HepG2 (cell line): Measurements from ENCODE around the gene DNAJC10.

Source experiments
- ARID2 ChIP-seq: sonication (generic); formaldehyde crosslinking; IDR thresholded peaks from 2 replicates; pipeline ENCODE4 v1.8.1; 2022; ENCODE audit warnings: mild to moderate bottlenecking, missing genetic modification reagents, borderline replicate concordance
- BCLAF1 ChIP-seq: fragments of 450-650 bp; IDR thresholded peaks from 2 replicates; pipeline ENCODE4 v1.6.1; 2017; ENCODE audit warnings: mild to moderate bottlenecking
- CHD2 ChIP-seq: IDR thresholded peaks from 2 replicates; pipeline ENCODE4 v1.6.1; 2011; ENCODE audit warnings: low read depth, low read length, improper control_type of control experiment
- CTCF ChIP-seq: sonication (generic); formaldehyde crosslinking; IDR thresholded peaks from 2 replicates; pipeline ENCODE4 v1.5.0; 2020; ENCODE audit warnings: mild to moderate bottlenecking, missing genetic modification reagents, moderate library complexity
- NBN ChIP-seq: fragments of 450-650 bp; conservative IDR thresholded peaks from 2 replicates; pipeline ENCODE4 v1.6.1; 2017
- POLR2AphosphoS5 ChIP-seq: IDR thresholded peaks from 2 replicates; pipeline ENCODE4 v1.6.1; 2012; ENCODE audit warnings: low read depth, low read length

GRCh38 chr2:182763311-182763912 lies 47.4 kb downstream of the DNAJC10 start:
- TF ChIP-seq ARID2 = no peak
- no peak for TF ChIP-seq BCLAF1
- TF ChIP-seq CHD2 = no peak
- no peak for TF ChIP-seq POLR2AphosphoS5
- TF ChIP-seq CTCF (CRISPR knock-in tag) = peak; percentile 75
- TF ChIP-seq NBN = no peak
